ENCODE results near the gene VCL.

DNA sequence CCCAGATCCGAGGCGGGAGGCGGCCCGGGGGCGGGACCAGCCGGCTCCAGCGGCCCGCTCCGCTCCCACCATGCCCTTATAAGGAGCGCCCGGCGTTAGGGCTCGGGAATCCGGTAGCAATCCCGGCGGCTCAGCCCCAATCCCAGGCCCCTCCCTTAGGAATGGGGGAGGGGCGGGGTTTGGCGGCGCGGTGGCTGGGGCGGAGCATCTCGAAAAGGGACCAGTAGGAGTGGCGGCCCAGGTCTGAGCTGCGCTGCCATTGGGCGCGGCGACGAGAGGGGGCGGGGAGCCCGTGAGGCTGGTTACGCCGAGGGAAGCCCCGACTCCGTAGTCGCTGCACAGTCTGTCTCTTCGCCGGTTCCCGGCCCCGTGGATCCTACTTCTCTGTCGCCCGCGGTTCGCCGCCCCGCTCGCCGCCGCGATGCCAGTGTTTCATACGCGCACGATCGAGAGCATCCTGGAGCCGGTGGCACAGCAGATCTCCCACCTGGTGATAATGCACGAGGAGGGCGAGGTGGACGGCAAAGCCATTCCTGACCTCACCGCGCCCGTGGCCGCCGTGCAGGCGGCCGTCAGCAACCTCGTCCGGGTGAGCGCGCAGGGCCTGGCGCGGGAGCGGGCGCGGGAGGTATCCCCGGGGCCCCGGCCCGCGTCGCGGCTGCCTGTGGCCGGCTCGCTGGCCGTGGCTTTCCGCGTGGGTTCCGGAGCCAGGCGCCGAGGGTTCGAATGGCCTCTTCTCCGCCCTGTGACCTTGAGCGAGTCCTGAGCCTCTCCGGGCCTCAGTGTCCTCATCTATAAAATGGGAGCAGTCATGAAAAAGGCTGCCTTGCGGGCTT is at the start of gene VCL:
- TF ChIP-seq POLR2A (IDR thresholded peaks at IDR 0.05; ENCODE audit: low read length) (peak; percentile 79), GATA1 (IDR thresholded peaks at IDR 0.05; ENCODE audit: low read depth, low read length) (no peak)
